Stimulated activated CD4-positive, alpha-beta T cell treated with anti-CD3 and anti-CD28 coated beads, Interleukin-12 subunit alpha, Interleukin-12 subunit beta, amount 100 ng/mL, for 4 hours (primary cell): ENCODE measurements around the gene SRXN1.

Experiments used
- DNase-seq: peaks from one replicate; pipeline ENCODE4 v3.0.0-alpha.2; 2020

The SRXN1 gene

DNA sequence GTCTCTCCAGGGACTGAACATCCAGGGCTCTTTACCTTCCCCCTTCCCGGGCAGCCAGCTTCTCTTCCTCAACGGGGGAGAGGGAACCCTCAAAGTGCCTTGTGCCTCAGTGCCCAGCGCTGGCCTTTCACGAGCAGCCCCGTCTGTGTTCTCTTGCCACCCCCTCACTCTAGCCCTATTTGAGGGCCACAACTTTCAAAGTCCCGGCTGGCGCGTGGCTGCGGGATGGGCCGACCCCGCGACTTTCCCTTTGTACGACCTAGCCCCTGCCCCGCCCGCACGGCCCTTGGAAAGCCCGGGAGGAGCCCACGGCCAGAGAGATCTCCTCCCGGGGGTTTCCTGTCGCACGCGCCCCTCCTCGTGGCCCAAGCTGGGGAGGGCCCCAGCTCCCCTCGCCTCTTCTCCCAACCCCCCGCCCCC, 22.0 kb upstream of the SRXN1 start:
- DNase-seq: no peak

- DNase-seq: no peak
Measured at GRCh38 chr20:673603-674001, 20.6 kb upstream of the SRXN1 start.

DNA sequence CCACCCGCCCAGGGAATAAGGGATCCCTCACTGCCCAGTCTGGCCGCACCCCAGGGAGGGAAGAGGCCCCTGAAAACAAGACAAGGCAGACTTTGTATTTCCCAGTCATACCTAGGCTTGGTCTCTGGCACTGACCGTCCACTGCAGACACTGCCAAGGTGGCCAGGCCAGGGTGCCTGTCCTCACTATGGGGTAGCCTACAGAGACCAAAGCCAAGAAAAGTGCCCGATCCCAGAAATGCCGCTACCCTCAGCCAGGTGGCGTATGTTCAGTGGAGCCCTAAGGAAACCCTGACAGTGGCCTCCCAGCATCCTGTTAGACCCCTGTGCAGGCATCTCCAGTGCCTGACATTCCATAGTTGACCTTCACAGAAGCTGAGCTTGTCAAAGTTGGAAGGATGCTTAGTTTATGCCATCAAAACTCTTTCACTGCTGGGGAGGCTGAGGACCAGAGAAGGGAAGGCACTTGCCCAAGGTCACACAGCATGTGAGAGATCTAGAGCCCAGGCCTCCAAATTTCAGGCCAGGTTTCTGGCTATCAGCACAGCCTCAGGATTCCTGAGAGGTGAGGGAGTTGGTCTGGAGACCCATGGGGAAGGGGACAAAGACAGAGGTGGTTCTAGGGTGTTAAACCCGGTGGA, 20.1 kb upstream of the SRXN1 start:
- no peak for DNase-seq

DNA sequence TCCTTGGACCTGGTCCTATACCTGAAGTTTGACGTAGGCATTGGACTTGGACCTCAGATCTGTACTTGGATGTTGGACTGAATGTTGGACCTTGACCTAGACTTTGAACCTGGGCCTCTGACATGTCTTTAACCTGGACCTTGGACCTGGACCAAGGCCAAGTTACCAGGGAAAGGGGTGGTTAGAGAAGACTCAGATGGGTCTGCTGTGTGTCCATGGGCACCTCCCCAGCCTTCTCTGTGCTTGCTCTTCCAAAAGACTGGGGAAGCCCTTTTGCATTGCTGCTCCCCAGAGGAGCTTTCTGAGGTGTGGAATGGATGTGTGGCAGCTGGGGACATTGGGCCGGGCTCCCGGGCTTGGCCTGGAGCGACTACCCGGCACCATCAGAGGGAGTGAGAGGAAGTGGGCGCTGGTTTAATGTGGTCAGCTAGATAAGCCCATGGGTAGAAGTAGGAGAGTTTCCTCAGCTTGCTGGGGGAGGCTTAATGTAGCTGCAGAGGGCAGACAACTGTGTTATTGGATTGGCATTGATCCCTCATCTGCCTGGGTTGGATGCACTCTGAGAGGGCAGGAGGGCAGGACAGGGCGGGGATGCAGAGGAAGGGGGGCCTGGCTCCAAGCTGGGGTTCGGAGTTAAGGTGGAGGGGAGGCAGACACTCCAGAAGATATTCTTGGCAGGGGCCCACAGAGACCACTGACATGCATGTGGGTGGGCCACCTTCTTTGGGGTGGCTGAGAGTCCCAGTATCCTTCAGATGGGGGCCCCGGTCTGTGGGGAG, 18.4 kb upstream of the SRXN1 start:
- DNase-seq: no peak

- DNase-seq: no peak
Measured at GRCh38 chr20:669573-669972, 16.6 kb upstream of the SRXN1 start.

DNA sequence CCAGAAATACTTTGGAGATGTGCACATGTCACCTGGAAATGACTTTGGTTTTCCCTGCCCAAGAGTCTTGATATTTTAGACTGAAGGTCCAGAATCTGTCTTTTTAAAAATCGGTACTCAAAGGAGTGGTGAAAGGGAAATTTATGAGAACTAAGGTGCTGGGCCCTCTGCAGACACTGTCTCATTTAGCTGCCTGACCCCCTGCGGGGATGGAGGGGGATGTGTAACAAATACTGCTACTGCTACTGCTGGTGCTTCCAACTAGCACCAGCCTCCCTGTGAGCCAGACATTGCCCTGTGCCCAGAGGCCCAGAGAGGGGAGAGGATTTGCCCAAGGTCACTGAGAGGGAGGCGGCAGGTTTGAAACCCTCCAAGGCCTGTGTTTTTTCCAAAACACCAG, 15.6 kb upstream of the SRXN1 start:
- DNase-seq: no peak

DNA sequence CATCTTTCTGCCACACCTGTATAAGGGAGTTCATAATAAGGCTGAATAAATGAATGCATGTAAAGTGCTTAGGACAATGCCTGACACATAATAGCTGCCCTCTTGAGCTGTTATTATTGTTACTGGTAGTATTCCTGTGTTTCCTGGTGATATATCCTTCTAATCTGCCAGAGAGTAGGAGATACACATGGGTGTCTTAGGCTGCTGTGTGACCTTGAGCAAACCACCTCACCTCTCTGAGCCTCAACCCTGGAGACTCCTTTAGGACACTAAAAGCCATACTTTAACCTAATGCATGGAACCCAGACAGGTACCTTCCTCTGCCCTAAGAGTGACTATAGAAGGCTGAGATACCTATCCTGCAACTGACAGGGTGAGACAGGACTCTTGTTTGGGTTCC, 15.1 kb upstream of the SRXN1 start:
- DNase-seq: no peak

DNA sequence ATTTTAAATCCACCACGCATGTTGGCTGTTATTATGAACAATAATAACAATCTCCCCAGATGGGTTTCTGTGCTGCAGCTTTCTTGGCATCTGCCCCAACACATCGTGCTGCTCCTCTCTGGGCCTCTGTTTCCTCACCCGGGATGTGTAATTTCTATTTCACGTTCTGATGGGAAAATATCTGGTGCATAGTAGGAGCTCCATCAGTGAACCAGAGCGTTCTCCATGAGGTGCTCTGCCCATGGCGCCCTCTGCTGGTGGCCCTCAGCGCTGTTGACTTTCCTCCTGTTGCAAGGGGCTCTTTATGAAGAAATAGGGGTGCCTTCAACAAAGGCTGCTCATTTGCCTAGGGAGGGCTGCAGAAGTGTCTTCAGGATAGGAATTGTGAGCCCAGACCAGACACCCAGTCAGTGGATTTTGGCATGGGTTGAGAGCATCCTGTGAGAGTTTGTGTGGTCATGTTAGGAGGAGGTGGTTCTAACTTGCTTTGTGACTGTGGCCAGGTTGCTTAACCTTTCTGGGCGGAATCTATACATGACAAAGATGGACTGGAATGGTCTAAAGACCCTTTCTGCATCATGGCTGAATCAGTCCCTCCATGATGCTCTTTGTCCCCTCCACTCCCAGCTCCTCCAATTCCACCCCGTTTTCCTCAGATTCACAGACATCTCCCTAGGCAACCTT, 14.5 kb upstream of the SRXN1 start:
- DNase-seq: peak; percentile 62

GRCh38 chr20:666877-667276, 13.9 kb upstream of the SRXN1 start:
- DNase-seq: no peak

DNA sequence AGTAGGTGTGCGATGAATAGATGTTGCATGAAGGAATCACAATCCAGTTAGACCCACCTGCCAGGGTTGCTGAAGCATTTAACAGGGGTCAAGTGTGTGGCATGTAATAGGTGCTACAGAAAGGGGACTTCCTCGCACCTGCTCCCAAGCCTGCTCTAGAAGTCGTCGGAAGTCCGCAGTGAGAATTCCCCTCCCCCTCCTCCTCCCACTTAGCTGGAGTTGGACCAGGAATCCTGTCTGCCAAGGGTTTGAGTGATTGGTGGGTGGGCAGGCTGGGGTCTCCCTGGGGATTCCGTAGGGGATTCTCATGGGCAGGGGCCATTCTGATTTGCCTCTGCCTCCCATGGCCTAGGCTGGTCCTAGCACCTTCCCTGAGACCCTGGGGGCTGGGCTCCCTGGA, 12.3 kb upstream of the SRXN1 start:
- no peak for DNase-seq

DNA sequence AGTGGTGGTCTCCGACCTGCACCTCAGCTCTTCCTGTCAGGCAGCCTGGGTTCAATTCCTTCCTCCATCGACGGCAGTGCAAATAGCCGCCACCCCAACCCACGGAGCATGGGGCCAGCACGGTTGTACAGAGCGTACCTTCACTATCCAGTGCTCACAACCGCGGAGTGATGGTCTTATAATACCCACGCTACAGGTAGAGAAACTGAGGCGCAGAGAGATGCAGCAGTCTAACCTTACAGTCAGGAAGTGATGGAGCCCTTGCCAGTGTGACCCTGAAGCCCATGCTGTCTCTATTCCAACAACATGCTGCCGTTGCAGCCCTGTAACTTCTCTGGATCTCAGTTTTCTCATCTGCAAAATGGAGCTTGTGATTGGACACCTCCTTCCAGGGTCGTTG, 11.6 kb upstream of the SRXN1 start:
- no peak for DNase-seq

DNA sequence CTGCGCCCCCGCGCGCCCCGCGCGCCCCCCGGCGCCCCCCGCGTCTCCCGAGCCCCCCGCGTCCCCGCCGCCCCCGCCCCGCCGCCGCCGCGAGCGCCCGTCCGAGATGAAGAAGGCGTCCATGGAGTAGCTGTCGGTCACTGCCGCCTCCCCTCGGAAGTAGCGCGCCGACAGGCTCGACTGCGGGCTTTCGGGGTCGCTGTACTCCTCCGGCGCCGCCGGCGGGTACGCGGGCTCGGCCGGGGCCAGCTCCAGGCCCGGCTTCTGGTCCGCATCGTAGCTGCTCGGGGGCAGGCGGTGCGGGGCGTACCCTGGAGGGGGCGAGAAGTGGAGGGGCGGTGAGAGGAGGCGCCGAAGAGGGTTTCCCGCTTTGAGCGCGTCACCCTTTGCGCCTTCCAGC, 11.2 kb upstream of the SRXN1 start:
- DNase-seq: no peak

- DNase-seq: no peak
Measured at GRCh38 chr20:663315-664090, 10.5 kb upstream of the SRXN1 start.

- DNase-seq: no peak
Measured at GRCh38 chr20:662277-663192, 9.5 kb upstream of the SRXN1 start.

DNA sequence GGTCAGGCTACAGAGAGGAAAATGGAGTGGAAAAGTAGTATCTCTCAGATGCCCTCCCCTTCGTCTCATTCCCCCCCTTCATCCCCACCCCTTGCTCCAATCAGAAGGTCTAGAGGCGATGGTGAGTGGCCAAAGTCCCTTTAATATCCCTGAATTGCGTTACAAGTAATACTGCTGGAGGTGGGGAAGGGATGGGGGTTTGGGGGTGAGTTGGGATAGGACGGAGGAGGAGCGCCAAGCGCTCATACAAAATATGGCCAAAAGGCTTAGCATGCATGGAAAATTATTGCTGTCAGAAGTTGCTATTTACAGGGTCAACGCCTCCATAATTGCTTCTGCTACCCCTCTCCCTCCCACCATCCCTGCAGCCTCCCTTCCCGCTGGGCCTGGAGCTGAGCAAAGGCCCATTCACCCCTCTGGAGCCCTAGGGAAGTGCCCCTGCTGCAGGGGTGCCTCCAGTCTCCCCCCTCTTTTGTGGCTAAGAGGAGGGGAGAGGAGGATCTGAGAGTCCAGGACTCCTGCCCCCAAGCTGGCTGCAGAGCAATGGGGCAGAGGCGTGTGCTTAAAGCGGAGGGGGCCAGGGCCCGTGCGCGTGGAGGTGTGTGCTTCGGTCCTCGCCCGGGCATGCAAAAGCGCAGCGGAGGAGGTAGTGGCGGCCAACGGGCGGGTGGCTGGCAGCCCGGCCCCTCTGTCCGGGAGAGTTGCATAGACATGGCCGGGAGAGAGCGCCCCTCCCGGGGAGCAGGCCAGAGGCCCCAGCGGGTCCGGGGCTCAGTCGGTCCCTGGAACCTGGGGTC, 8.7 kb upstream of the SRXN1 start:
- DNase-seq: no peak

GRCh38 chr20:658731-659291, 5.8 kb upstream of the SRXN1 start:
- DNase-seq: no peak

GRCh38 chr20:658202-658601, 5.2 kb upstream of the SRXN1 start:
- DNase-seq: no peak

GRCh38 chr20:655726-656624, 3.0 kb upstream of the SRXN1 start:
- DNase-seq: no peak

GRCh38 chr20:654417-654750, 1.4 kb upstream of the SRXN1 start:
- DNase-seq: no peak
